GM18951 (cell line): ENCODE data around the gene ZBTB42.

Experiments used
- POLR2A ChIP-seq: IDR thresholded peaks from 4 replicates; pipeline ENCODE4 v1.6.1; 2011; ENCODE audit warnings: mild to moderate bottlenecking; ENCODE audit not compliant: insufficient read length, insufficient read depth; ENCODE audit errors: extremely low read depth
- in situ Hi-C: fragments of 300-500 bp; cut with MboI; formaldehyde crosslinking; loops from one replicate; pipeline ENCODE4 v1.12.0; 2022; ENCODE audit warnings: low sequenced_read_pairs, mixed read lengths, inconsistent platforms; ENCODE audit not compliant: unreplicated experiment

Gene ZBTB42

DNA sequence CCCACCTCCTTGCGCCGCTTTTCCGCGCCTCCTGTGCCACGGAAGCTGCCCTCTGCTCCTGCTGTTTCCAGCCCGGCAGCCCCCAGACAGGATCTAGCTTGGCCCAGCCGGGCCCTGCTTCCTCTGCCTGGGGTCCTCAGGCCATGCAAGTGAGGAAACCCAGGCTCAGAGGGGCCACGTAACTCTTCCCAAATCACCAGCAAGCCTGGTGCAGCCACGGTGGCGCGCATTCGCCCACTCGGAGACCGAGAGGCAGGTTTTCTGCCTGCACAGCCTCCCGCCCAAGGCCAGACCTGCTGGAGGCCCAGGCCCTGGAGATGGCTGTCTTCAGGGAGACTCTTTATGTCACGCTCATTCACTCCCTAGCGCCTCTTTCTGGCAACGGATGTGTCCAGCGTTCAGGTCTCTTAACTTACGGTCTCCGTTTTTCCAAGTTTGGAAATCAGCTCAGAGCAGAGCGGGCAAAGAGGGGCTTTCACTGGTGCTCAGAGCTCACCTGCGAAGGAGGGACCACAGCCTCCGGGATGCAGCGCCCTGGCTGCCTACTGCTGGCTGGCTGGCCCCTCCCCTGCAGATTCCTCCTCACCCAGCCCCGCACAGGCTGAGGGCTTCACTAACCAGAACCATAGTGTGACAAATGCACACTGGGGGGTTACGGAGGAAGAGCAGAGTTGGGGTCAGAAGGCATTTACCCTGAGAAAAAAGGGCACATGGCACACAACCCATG, 43.6 kb downstream of the ZBTB42 start:
- in situ Hi-C loops, result no loop called here
- TF ChIP-seq POLR2A, result no peak

DNA sequence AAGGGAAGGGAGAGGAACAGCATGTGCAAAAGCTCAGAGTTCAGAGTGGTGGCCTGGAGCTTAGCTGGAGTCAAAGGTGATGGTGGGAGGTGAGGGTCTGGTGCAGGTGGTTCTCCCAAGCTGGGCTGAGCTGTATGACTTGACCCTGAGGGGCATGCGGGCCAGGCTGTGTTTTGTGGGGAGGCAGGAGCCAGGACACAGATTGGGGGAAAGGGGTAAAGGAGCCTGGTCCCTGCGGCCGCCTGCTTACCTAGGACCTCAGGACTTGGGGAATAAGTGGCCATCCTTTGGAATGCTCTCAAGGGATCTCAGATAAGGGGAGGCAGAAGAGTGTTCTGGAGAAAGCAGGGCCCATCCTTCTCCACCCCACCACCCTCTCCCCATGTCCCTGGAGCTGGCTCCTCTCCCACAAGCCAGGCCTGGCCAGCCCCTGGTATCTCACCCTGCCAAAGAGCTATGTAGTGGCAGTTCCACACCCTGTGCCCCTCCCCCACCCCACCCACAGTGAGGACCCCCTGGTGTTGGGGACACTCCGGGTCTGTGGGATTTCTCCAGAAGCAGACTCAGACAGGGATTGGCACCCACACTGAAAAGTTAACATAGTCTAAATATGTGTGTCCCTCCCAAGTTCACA, 44.2 kb downstream of the ZBTB42 start:
- TF ChIP-seq POLR2A, result no peak
- in situ Hi-C loops, result no loop called here

DNA sequence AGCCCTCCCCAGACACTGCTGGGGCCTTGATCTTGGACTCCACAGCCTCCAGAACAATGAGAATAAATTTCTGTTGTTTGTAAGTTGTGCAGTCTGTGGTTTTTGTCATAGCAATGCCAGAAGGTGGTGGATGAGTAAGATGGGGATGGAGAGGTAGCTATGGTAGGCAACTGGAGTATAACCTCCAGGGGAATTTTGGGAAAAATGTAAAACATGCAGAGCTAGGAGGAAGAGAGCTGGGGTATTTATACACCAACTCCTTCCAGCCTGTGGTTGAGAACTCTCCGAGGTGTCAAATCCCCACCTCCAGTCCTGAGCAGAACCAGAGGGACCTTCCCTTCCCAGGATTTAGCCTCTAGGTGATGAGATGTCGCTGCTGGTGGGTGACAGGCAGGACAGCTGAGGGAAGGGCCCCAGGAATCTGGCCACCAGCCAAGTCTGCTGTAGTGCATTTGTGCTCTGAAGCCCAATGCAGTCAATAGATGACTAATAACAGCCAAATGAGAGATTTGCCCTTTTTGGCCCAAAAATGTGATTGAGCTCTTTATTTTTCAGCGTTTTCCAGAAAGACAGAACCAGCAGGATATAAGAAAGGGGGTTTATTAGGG, 45.0 kb downstream of the ZBTB42 start:
- no peak for TF ChIP-seq POLR2A
- in situ Hi-C loops, result no loop called here

DNA sequence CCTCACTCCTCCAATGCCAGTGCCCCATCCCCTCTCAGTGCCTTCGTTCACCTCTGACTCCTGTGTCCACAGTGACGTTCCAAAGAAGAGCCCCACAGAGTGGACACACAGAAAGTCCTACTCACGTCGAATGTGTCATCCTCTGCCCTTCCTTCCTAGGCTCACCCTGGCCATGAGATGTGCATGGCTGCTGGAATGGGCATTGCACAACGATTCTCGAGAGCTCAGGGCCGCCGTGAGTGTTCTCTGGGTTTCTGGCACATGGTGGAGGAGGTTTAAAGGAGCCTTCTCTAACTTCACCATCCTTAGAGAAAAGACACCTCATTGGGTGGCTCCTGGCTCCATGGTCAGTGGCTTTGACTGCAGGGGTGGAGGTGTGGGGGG, 51.4 kb downstream of the ZBTB42 start:
- TF ChIP-seq POLR2A, result no peak
- in situ Hi-C loops, result no loop called here
